Bronchial epithelial cell (primary cell): Measurements from ENCODE around the gene CRTAC1. TPM values are rescaled to one million over a fixed set of nuclear protein-coding genes. Genes with fewer than 3 reads are reported as not detected.

Source experiments
- DNase-seq: peaks from one replicate; pipeline ENCODE4 v3.0.0-alpha.2; 2010; ENCODE audit warnings: low read depth
- FAIRE-seq: peaks from 2 replicates; lab custom pipeline; 2011; peaks lifted over from hg19 to GRCh38; lab: Jason Lieb, UNC
- H3K27me3 ChIP-seq: 2 replicates; pipeline ENCODE4 v1.5.1; 2011; ENCODE audit warnings: low read length; ENCODE audit not compliant: control insufficient read depth, insufficient read depth
- H3K36me3 ChIP-seq: 2 replicates; pipeline ENCODE4 v1.5.1; 2011; ENCODE audit warnings: low read length; ENCODE audit not compliant: control insufficient read depth, insufficient read depth
- H3K4me3 ChIP-seq: 2 replicates; pipeline ENCODE4 v1.5.1; 2011; ENCODE audit warnings: mild to moderate bottlenecking, low read depth, low read length, control low read depth
- total RNA-seq: library from RNA; depleted of rRNA; stranded (reverse); fragments of >200 nt; gene quantifications from 2 replicates; pipeline ENCODE4 v1.2.1, GENCODE V29; 2014
- TF ChIP-seq, protein P1 (sequence below): IDR thresholded peaks from 2 replicates; pipeline ENCODE4 v1.5.1; 2011; ENCODE audit warnings: mild to moderate bottlenecking, moderate library complexity, low read length, control low read depth, inconsistent platforms; ENCODE audit not compliant: insufficient read depth, severe bottlenecking

The CRTAC1 gene
- total RNA-seq, 1 donor from 2014 or later = not detected

DNA sequence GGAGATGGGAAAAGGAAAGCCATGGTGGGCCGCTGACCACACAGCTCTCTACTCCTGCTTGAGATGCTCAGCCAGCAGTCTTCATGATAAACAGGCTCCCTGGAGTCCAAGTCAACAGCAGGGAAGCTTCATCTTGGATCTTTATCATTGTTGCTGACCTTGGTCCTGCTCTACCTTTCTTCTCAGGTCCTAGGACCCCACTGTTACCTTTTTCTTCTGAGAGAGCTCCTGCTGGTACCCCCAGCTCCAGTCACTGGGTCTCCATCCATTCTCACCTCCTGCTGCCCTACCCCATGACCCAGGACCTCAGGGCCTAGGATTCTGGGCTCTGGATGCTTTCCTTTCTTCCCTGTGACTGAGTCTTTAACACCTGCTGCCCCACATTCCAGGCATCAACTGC lies 5.2 kb upstream of the CRTAC1 start:
- peaks cover 30% of the 10 kb centered on the region for H3K27me3 ChIP-seq
- FAIRE-seq = no peak

DNA sequence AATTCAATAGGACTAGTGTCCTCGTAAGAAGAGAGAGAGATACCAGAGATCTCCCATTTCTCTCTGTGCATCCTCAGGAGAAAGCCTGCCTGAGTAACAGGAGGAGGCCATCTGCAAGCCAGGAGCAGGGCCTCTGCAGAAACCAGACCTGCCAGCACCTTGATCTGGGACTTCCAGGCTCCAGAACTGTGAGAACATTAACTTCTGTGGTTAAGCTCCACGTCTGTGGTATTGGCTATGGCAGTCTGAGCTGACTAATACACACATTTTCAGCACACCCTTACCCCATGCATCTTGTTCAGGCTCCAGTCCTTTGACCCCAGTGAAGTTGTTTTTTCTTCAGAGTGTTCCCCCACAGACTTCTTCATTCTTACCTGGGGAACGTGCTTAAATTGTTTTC lies 3.1 kb upstream of the CRTAC1 start:
- TF ChIP-seq, protein P1, sequence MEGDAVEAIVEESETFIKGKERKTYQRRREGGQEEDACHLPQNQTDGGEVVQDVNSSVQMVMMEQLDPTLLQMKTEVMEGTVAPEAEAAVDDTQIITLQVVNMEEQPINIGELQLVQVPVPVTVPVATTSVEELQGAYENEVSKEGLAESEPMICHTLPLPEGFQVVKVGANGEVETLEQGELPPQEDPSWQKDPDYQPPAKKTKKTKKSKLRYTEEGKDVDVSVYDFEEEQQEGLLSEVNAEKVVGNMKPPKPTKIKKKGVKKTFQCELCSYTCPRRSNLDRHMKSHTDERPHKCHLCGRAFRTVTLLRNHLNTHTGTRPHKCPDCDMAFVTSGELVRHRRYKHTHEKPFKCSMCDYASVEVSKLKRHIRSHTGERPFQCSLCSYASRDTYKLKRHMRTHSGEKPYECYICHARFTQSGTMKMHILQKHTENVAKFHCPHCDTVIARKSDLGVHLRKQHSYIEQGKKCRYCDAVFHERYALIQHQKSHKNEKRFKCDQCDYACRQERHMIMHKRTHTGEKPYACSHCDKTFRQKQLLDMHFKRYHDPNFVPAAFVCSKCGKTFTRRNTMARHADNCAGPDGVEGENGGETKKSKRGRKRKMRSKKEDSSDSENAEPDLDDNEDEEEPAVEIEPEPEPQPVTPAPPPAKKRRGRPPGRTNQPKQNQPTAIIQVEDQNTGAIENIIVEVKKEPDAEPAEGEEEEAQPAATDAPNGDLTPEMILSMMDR = no peak
- FAIRE-seq = no peak
- Histone ChIP-seq H3K4me3 (no peak overlapping the region), H3K27me3 (peaks cover 37% of the 10 kb centered on the region), H3K36me3 (no peaks in the 10 kb centered on the region)
- DNase-seq = no peak

More for the DNA sequence above, 5.2 kb upstream of the CRTAC1 start:
- DNase-seq = no peak
- no peak overlapping the region for H3K4me3 ChIP-seq
- TF ChIP-seq, protein P1 = no peak
- no peaks in the 10 kb centered on the region for H3K36me3 ChIP-seq

DNA sequence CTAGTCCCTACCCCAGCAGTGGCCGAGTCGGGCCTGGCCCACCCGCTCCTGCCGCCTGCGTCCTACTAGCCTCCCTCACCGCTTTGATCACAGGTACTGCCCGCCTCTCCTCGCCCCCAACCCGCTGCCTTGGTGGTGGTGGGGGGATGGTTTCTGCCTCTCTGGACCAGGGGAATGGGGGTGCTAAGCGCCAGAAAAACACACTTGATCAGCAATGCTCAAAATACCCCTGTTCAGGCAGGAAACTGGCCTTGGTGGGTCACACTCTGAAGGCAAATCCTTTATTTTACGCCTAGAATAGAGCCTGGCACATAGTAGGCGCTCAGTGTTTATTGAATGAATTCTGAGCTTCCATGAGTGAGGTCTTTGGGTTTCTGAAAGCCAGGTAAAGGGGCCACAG lies 1.0 kb upstream of the CRTAC1 start:
- Histone ChIP-seq H3K36me3 (no peaks in the 10 kb centered on the region), H3K27me3 (peaks cover 30% of the 10 kb centered on the region), H3K4me3 (no peak overlapping the region)
- DNase-seq (no peak), FAIRE-seq (no peak)
- TF ChIP-seq, protein P1 = no peak

DNA sequence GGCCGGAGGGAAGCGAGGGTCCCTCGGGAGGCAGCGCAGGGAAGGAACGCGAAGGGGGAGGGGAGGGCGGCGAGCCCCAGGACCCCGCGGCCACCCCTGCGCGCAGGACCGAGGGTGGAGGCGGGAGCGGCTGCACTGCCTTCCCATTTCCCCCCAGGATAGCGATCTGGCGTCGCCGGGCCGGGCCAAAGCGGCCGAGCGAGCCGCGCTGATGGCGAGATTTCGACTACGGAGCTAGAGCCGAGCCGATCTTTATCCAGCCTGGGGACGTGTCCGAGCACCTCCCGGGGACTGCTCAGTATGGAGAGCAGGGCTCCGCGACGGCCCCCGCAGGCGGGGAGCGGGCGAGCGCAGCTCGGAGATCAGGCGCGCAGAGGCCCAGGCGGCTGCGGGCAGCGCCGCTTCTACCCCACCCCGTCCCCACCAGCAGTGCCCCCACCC lies 590 bp upstream of the CRTAC1 start:
- FAIRE-seq (no peak), DNase-seq (no peak)
- peaks cover 30% of the 10 kb centered on the region for H3K27me3 ChIP-seq
- peak overlapping the region; percentile 2 for H3K4me3 ChIP-seq
- no peaks in the 10 kb centered on the region for H3K36me3 ChIP-seq
- TF ChIP-seq, protein P1 = no peak

DNA sequence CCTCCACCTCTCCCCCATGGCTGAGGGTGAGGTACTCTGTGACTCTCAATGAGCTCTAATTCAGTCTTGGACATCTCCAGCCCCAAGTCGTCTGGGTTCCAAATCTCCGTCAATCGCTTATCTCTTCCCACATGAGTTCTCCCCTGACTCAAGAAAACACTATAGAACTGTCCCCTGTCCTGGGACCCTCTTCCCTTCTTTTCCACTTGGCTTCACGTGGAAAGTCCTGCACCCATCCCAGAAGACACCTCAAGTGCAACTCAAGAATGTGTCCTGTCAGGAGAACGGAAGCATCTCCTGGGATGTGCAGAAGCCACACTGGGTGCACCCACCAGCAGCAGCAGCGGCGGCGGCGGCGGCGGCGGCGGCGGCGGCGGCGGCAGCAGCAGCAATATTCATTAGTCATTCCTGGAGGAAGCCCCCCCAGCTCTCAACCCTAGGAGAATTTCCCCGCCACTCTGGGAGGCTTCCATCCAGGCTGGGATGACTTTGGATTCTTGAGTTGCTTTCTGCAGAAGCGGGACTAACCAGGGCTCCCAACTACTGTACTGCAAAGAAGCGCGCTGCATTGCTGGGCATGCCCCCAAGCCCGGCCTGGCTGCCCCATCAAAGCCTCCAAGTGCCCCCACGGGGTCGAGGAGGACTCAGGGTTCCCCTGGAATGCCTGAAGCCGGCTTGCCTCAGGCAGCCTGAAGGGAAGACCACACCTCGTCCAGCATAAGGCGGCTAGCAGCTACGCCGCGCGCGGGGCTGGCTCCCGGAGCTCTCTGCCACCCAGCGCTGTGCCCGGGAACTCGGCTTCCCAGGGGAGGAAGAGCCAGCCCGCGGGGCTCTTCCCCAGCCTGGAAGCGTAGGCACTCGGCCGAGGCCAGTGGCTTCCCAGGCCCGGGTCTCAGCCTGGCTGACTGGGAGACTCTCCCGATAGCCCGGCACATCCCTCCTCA lies 1.0 kb downstream of the CRTAC1 start:
- no peaks in the 10 kb centered on the region for H3K36me3 ChIP-seq
- no peak overlapping the region for H3K4me3 ChIP-seq
- TF ChIP-seq, protein P1 = no peak
- FAIRE-seq (peak; percentile 60), DNase-seq (no peak)
- peaks cover 30% of the 10 kb centered on the region for H3K27me3 ChIP-seq
